CD4-positive, alpha-beta T cell (primary cell): ENCODE results near the gene HNRNPD. TPM values are rescaled to one million over a fixed set of nuclear protein-coding genes. Genes with fewer than 3 reads are reported as not detected.

Source experiments
- ATAC-seq: fragments of 200-7000 bp; cut with Tn5 transposase; one replicate; pipeline ENCODE4 v1.10.0; 2022; ENCODE audit warnings: mild to moderate bottlenecking; ENCODE audit not compliant: poor library complexity
- CTCF ChIA-PET: fragments of 350-600 bp; sonication (Branson Sonifier 250); formaldehyde crosslinking; loops from one replicate; lab custom pipeline; 2021; ENCODE audit warnings: antibody characterized with exemption, inconsistent platforms; lab: Charles Lee
- POLR2A ChIA-PET: fragments of 350-600 bp; sonication (Branson Sonifier 250); formaldehyde crosslinking; loops from one replicate; lab custom pipeline; 2021; ENCODE audit warnings: antibody characterized with exemption, inconsistent platforms; lab: Charles Lee
- DNase-seq, 14 experiments: peaks; one replicate each; pipeline ENCODE4 v3.0.0-alpha.2; 2013 to 2020; ENCODE audit warnings: mixed read lengths in 2 of 14
- H3K27ac ChIP-seq, 2 donors: one replicate each; pipeline versions ENCODE4 v1.5.1 to v1.7.0; 2013; ENCODE audit warnings: low read length in 2 of 2, low read depth in 1 of 2, mild to moderate bottlenecking in 1 of 2
- H3K27me3 ChIP-seq, 2 experiments: 1 replicate in 1 of 2; 2 replicates in 1 of 2; pipeline versions ENCODE4 v1.6.1 to v1.7.0; 2013; ENCODE audit warnings: low read length in 2 of 2, control low read depth in 1 of 2, mild to moderate bottlenecking in 1 of 2, moderate library complexity in 1 of 2; ENCODE audit not compliant: insufficient read depth in 2 of 2, control insufficient read depth in 1 of 2
- H3K36me3 ChIP-seq: one replicate; pipeline ENCODE4 v1.6.1; 2013; ENCODE audit warnings: low read length, control low read depth; ENCODE audit not compliant: insufficient read depth
- H3K4me1 ChIP-seq: one replicate; pipeline ENCODE4 v1.6.1; 2013; ENCODE audit warnings: low read length, control low read depth; ENCODE audit not compliant: insufficient read depth
- H3K4me3 ChIP-seq: one replicate; pipeline ENCODE4 v1.5.1; 2013; ENCODE audit warnings: mild to moderate bottlenecking, low read length, moderate library complexity
- H3K9me3 ChIP-seq, 2 experiments: 1 replicate in 1 of 2; 2 replicates in 1 of 2; pipeline versions ENCODE4 v1.6.1 to v1.7.0; 2013; ENCODE audit warnings: low read length in 2 of 2, mild to moderate bottlenecking in 2 of 2, control low read depth in 1 of 2, moderate library complexity in 1 of 2; ENCODE audit not compliant: control insufficient read depth in 1 of 2, insufficient read depth in 1 of 2
- H3K27ac Mint-ChIP-seq: one replicate; pipeline ENCODE4 v1.8.0; 2020; ENCODE audit warnings: mixed read lengths
- H3K27me3 Mint-ChIP-seq: one replicate; pipeline ENCODE4 v1.8.0; 2021; ENCODE audit warnings: mixed read lengths
- H3K36me3 Mint-ChIP-seq: one replicate; pipeline ENCODE4 v1.8.0; 2021; ENCODE audit warnings: low read depth, mixed read lengths
- H3K4me1 Mint-ChIP-seq: one replicate; pipeline ENCODE4 v1.8.0; 2021; ENCODE audit warnings: low read depth, mixed read lengths
- H3K4me3 Mint-ChIP-seq: one replicate; pipeline ENCODE4 v1.8.0; 2020; ENCODE audit warnings: mild to moderate bottlenecking, mixed read lengths
- H3K9me3 Mint-ChIP-seq: one replicate; pipeline ENCODE4 v1.8.0; 2020; ENCODE audit warnings: mixed read lengths
- CTCF ChIP-seq: fragments of 200-600 bp; IDR thresholded peaks from one replicate; pipeline ENCODE4 v1.8.0; 2022; ENCODE audit warnings: antibody characterized with exemption, mild to moderate bottlenecking
- intact Hi-C, 2 experiments: fragments of 100-400 bp; cut with DNase I in 1 of 2; cut with micrococcal nuclease in 1 of 2; formaldehyde crosslinking; loops; one replicate each; pipeline versions ENCODE4 v1.15.1 to v1.9.0; 2023 to 2025; cut with DNase I, micrococcal nuclease
- total RNA-seq, 174 experiments: library from RNA in 2 of 174; stranded (reverse) in 2 of 174; gene quantifications; one replicate each; pipeline ENCODE4 v1.2.3 and lab custom pipeline; 2021 to 2026

HNRNPD gene
- total RNA-seq, 2 experiments from 2014 or later, result 235 to 244 TPM

GRCh38 chr4:82352825-82353366 is 20.9 kb downstream of the HNRNPD start:
- peak; percentile 17 for ATAC-seq
- ChIA-PET POLR2A (interaction anchor here (1.6 to 3.6 kb wide), 2 partner anchors 77 kb away, joined by 5 to 18 read pairs; partner anchors contain the start of gene HNRNPDL), CTCF (no interaction called here)
- Mint-ChIP-seq H3K9me3 (no peaks in the 10 kb centered on the region), H3K27me3 (no peaks in the 10 kb centered on the region), H3K4me1 (peaks cover 61% of the 10 kb centered on the region), H3K4me3 (no peak overlapping the region), H3K27ac (peak overlapping the region; percentile 77), H3K36me3 (peaks cover 91% of the 10 kb centered on the region)
- no peak for TF ChIP-seq CTCF
- DNase-seq, result no peak
- no peaks in the 10 kb centered on the region for H3K27me3 ChIP-seq
- H3K4me1 ChIP-seq, result peaks cover 4% of the 10 kb centered on the region
- no peak overlapping the region for H3K4me3 ChIP-seq
- H3K27ac ChIP-seq, result no peak overlapping the region
- H3K9me3 ChIP-seq, result no peaks in the 10 kb centered on the region
- peaks cover 89% of the 10 kb centered on the region for H3K36me3 ChIP-seq
- intact Hi-C loops, result loop anchor here in 1 of 2 experiments (5.0 kb wide), 1 partner anchor 226 kb away; no protein-coding TSS in a partner anchor

- peaks cover 84% of the 10 kb centered on the region for H3K36me3 ChIP-seq
- H3K36me3 Mint-ChIP-seq, result peaks cover 85% of the 10 kb centered on the region
- H3K9me3 Mint-ChIP-seq, result no peaks in the 10 kb centered on the region
Measured at GRCh38 chr4:82352118-82352824, 21.5 kb downstream of the HNRNPD start.

GRCh38 chr4:82346126-82346525 is 27.7 kb downstream of the HNRNPD start:
- H3K27me3 Mint-ChIP-seq, result no peaks in the 10 kb centered on the region
- no peak overlapping the region for H3K4me3 ChIP-seq
- no peaks in the 10 kb centered on the region for H3K27me3 ChIP-seq
- H3K4me3 Mint-ChIP-seq, result no peak overlapping the region
- H3K9me3 Mint-ChIP-seq, result no peaks in the 10 kb centered on the region
- no peak for TF ChIP-seq CTCF
- peaks cover 34% of the 10 kb centered on the region for H3K36me3 Mint-ChIP-seq
- H3K4me1 Mint-ChIP-seq, result peaks cover 14% of the 10 kb centered on the region
- ChIA-PET POLR2A (no interaction called here), CTCF (no interaction called here)
- intact Hi-C loops, result no loop called here
- no peak overlapping the region for H3K27ac ChIP-seq
- peak overlapping the region; percentile 39 for H3K27ac Mint-ChIP-seq
- no peaks in the 10 kb centered on the region for H3K4me1 ChIP-seq
- DNase-seq, result no peak
- H3K36me3 ChIP-seq, result peaks cover 28% of the 10 kb centered on the region
- H3K9me3 ChIP-seq, result no peaks in the 10 kb centered on the region
- ATAC-seq, result no peak

More at GRCh38 chr4:82352118-82352824, 21.5 kb downstream of the HNRNPD start:
- Histone ChIP-seq H3K4me1 (no peaks in the 10 kb centered on the region), H3K27ac (no peak overlapping the region), H3K27me3 (no peaks in the 10 kb centered on the region), H3K9me3 (no peaks in the 10 kb centered on the region), H3K4me3 (no peak overlapping the region)
- no peaks in the 10 kb centered on the region for H3K27me3 Mint-ChIP-seq
- ChIA-PET POLR2A (interaction anchor here (1.1 to 1.6 kb wide), 2 partner anchors 22 to 77 kb away, joined by 3 to 5 read pairs; partner anchors contain the start of genes HNRNPD and HNRNPDL), CTCF (no interaction called here)
- TF ChIP-seq CTCF, result no peak
- peaks cover 55% of the 10 kb centered on the region for H3K4me1 Mint-ChIP-seq
- no peak for DNase-seq
- peak overlapping the region; percentile 77 for H3K27ac Mint-ChIP-seq
- H3K4me3 Mint-ChIP-seq, result no peak overlapping the region
- intact Hi-C loops, result loop anchor here in 1 of 2 experiments (5.0 kb wide), 1 partner anchor 225 kb away; no protein-coding TSS in a partner anchor
- no peak for ATAC-seq
